Panc1 (cell line): ENCODE measurements around the gene SLC4A1. TPM values are rescaled to one million over a fixed set of nuclear protein-coding genes. Genes with fewer than 3 reads are reported as not detected.

ENCODE experiments used
- ATAC-seq: fragments of 200-7000 bp; cut with Tn5 transposase; 2 replicates; pipeline ENCODE4 v1.9.1; 2020; ENCODE audit warnings: mild to moderate bottlenecking, moderate library complexity
- BruUV-seq: library from RNA; stranded (reverse); fragments of 400-500 nt; replicated peaks from 2 replicates; lab custom pipeline; 2021; lab: Mats Ljungman, UMichigan
- CTCF ChIA-PET: fragments of 300-600 bp; sonication (Branson Sonifier 250); formaldehyde crosslinking; loops from one replicate; lab custom pipeline; 2022; ENCODE audit warnings: antibody characterized with exemption; lab: Charles Lee
- POLR2A ChIA-PET: fragments of 300-600 bp; sonication (Branson Sonifier 250); formaldehyde crosslinking; loops from one replicate; lab custom pipeline; 2022; ENCODE audit warnings: antibody characterized with exemption; lab: Charles Lee
- DNase-seq: peaks from one replicate; pipeline ENCODE4 v3.0.0-alpha.2; 2010; ENCODE audit warnings: low read depth, low spot score
- H3K27ac ChIP-seq: 2 replicates; pipeline ENCODE4 v1.5.1; 2011; ENCODE audit warnings: mild to moderate bottlenecking, low read length, inconsistent platforms
- H3K27me3 ChIP-seq: fragments of 200-500 bp; sonication (Bioruptor generic); 2 replicates; pipeline ENCODE4 v1.6.0; 2014; ENCODE audit warnings: low read length, inconsistent platforms; ENCODE audit not compliant: control insufficient read depth, insufficient read depth
- H3K36me3 ChIP-seq: fragments of 200-500 bp; sonication (Bioruptor generic); 2 replicates; pipeline ENCODE4 v1.5.1; 2014; ENCODE audit warnings: inconsistent platforms, mild to moderate bottlenecking, low read length, moderate library complexity; ENCODE audit not compliant: control insufficient read depth, insufficient read depth
- H3K4me1 ChIP-seq: 2 replicates; pipeline ENCODE4 v1.5.1; 2011; ENCODE audit warnings: inconsistent platforms, mild to moderate bottlenecking, low read length, moderate library complexity; ENCODE audit not compliant: control insufficient read depth, insufficient read depth
- H3K4me3 ChIP-seq, 2 experiments: 2 replicates each; pipeline ENCODE4 v1.5.1; 2011 to 2012; ENCODE audit warnings: low read depth in 2 of 2, low read length in 2 of 2, mild to moderate bottlenecking in 2 of 2, inconsistent platforms in 1 of 2, moderate library complexity in 1 of 2
- H3K9me3 ChIP-seq: fragments of 200-500 bp; sonication (Bioruptor generic); 2 replicates; pipeline ENCODE4 v1.5.1; 2014; ENCODE audit warnings: low read depth, mild to moderate bottlenecking, inconsistent platforms, low read length, moderate library complexity; ENCODE audit not compliant: control insufficient read depth, insufficient read depth
- POLR2AphosphoS5 ChIP-seq: IDR thresholded peaks from 2 replicates; pipeline ENCODE4 v1.6.1; 2012; ENCODE audit warnings: mild to moderate bottlenecking, low read depth, low read length, moderate library complexity
- REST ChIP-seq, 2 experiments: IDR thresholded peaks; 2 replicates each; pipeline ENCODE4 v1.6.1; 2011 to 2012; ENCODE audit warnings: low read depth in 2 of 2, control low read depth in 1 of 2, low read length in 1 of 2, mild to moderate bottlenecking in 1 of 2, moderate library complexity in 1 of 2; ENCODE audit not compliant: insufficient read depth in 1 of 2
- SIN3A ChIP-seq: IDR thresholded peaks from 2 replicates; pipeline ENCODE4 v1.6.1; 2012; ENCODE audit warnings: low read depth, mild to moderate bottlenecking, low read length, moderate library complexity, borderline replicate concordance; ENCODE audit not compliant: insufficient read depth
- TCF7L2 ChIP-seq: IDR thresholded peaks from 2 replicates; pipeline ENCODE4 v1.6.1; 2011; ENCODE audit warnings: mild to moderate bottlenecking, low read depth, low read length, inconsistent platforms
- in situ Hi-C: cut with HindIII; loops from 2 replicates; pipeline ENCODE4 v1.10.0; 2016; ENCODE audit warnings: low sequenced_read_pairs, low pct_unique_long_range_greater_than_20kb
- intact Hi-C: fragments of 100-400 bp; cut with micrococcal nuclease; formaldehyde crosslinking; loops from one replicate; pipeline ENCODE4 v1.10.0; 2022; ENCODE audit not compliant: unreplicated experiment
- total RNA-seq: library from RNA; stranded (reverse); gene quantifications from one replicate; pipeline ENCODE4 v1.2.1, GENCODE V29; 2021; ENCODE audit not compliant: unreplicated experiment
- TF ChIP-seq, protein P1 (sequence below): fragments of 450-650 bp; IDR thresholded peaks from 2 replicates; pipeline ENCODE4 v1.5.1; 2017; ENCODE audit warnings: mild to moderate bottlenecking

Gene SLC4A1
- total RNA-seq, 1 experiment from 2014 or later = not detected

DNA sequence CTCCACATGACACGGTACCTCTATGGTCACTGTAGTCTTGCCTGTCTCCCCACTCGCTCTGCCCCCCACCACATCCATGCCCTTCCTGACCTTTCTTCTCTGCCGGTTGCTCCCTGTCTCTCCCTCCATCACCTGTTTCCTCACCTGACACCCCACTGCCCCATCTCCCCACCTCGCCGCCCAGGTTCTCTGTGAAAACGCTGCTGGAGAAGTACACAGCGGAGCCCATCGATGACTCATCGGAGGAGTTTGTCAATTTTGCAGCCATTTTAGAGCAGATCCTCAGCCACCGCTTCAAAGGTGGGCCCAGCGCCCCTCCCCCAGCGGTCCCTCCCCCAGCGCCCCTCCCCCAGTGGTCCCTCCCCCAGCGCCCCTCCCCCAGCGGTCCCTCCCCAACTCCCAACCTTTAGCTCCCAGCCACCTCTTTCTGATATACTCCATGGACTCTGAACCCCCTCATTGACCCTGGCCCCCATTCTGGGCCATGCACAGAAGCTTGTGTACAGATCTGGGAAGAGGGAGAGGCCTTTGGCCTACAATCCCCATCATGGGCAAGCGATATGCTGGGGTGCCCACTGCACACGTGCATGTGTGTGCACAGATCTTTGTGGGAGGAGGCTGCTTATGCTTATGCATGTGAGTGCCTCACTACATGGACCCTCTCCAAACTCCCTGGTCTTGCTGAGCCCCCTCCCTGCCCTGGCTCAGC lies 44.6 kb upstream of the SLC4A1 start:
- DNase-seq = no peak
- ATAC-seq = no peak
- CTCF ChIA-PET = no interaction called here
- Histone ChIP-seq H3K36me3 (no peaks in the 10 kb centered on the region), H3K9me3 (no peaks in the 10 kb centered on the region), H3K27me3 (no peaks in the 10 kb centered on the region), H3K4me3 (no peak overlapping the region), H3K4me1 (peaks cover 3% of the 10 kb centered on the region), H3K27ac (no peak overlapping the region)
- no TSS peak for BruUV-seq
- TF ChIP-seq POLR2AphosphoS5 = no peak
- TF ChIP-seq, protein P1, sequence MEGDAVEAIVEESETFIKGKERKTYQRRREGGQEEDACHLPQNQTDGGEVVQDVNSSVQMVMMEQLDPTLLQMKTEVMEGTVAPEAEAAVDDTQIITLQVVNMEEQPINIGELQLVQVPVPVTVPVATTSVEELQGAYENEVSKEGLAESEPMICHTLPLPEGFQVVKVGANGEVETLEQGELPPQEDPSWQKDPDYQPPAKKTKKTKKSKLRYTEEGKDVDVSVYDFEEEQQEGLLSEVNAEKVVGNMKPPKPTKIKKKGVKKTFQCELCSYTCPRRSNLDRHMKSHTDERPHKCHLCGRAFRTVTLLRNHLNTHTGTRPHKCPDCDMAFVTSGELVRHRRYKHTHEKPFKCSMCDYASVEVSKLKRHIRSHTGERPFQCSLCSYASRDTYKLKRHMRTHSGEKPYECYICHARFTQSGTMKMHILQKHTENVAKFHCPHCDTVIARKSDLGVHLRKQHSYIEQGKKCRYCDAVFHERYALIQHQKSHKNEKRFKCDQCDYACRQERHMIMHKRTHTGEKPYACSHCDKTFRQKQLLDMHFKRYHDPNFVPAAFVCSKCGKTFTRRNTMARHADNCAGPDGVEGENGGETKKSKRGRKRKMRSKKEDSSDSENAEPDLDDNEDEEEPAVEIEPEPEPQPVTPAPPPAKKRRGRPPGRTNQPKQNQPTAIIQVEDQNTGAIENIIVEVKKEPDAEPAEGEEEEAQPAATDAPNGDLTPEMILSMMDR = no peak
- TF ChIP-seq SIN3A = no peak
- no peak for TF ChIP-seq REST (IDR thresholded peaks at IDR 0.05; ENCODE audit: insufficient read depth in 1 of 2, low read depth in 2 of 2, low read length in 1 of 2)
- no peak for TF ChIP-seq TCF7L2
- intact Hi-C loops (no loop called here), in situ Hi-C loops (no loop called here)
- POLR2A ChIA-PET = no interaction called here

GRCh38 chr17:44311562-44312181 lies 43.7 kb upstream of the SLC4A1 start:
- ATAC-seq (no peak), DNase-seq (no peak)
- Histone ChIP-seq H3K4me3 (no peak overlapping the region), H3K27me3 (no peaks in the 10 kb centered on the region), H3K4me1 (peaks cover 4% of the 10 kb centered on the region), H3K9me3 (no peaks in the 10 kb centered on the region), H3K36me3 (no peaks in the 10 kb centered on the region), H3K27ac (no peak overlapping the region)
- intact Hi-C loops = no loop called here
- CTCF ChIA-PET = no interaction called here
- BruUV-seq = no TSS peak
- in situ Hi-C loops = no loop called here
- TF ChIP-seq SIN3A = no peak
- no peak for TF ChIP-seq REST (IDR thresholded peaks at IDR 0.05; ENCODE audit: insufficient read depth in 1 of 2, low read depth in 2 of 2, low read length in 1 of 2)
- no peak for TF ChIP-seq POLR2AphosphoS5
- no peak for TF ChIP-seq TCF7L2
- TF ChIP-seq, protein P1 = no peak
- POLR2A ChIA-PET = no interaction called here
